GM18517 (cell line): Measurements from ENCODE around the gene SNCG.
"Not testable (repeated sequence)": the region's sequence is repeated elsewhere in the genome, so short reads cannot be mapped to it uniquely, and the experiment has no call there.

Source experiments
- ATAC-seq: cut with Tn5 transposase; IDR thresholded peaks from one replicate; pipeline ENCODE4 v1.9.1; 2021; ENCODE audit warnings: mild to moderate bottlenecking, moderate library complexity; ENCODE audit not compliant: unreplicated experiment

The SNCG gene

DNA sequence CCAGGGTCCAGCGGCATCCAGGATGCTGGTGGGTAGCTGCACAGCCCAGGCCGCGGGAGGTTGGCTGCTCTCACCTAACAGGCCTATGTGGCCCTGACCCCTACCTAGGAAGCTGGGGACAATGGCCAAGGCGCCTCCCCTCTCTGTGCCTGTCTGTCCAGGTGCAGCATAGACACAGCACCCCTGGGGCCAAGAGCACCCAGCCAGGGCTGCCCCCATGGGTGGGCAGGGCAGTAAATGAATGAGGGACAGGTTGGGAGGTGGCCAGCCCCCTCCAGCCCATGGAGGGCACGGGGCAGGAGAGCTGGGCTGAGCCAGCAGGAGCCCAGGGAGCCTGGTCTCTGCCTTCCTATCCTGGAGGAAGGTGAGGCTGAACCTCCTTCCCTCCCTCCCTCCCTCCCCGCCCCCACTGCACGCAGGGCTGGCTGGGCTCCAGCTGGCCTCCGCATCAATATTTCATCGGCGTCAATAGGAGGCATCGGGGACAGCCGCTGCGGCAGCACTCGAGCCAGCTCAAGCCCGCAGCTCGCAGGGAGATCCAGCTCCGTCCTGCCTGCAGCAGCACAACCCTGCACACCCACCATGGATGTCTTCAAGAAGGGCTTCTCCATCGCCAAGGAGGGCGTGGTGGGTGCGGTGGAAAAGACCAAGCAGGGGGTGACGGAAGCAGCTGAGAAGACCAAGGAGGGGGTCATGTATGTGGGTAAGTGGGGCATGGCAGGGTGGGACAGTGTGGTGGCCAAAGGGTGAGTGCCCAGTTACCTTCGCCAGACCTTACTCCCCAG is at the start of gene SNCG:
TSS of gene SNCG (plus strand) at position 484 of the 785 bp plus-strand sequence. CDS start at position 583, 99 bp downstream.
- no peak for ATAC-seq

DNA sequence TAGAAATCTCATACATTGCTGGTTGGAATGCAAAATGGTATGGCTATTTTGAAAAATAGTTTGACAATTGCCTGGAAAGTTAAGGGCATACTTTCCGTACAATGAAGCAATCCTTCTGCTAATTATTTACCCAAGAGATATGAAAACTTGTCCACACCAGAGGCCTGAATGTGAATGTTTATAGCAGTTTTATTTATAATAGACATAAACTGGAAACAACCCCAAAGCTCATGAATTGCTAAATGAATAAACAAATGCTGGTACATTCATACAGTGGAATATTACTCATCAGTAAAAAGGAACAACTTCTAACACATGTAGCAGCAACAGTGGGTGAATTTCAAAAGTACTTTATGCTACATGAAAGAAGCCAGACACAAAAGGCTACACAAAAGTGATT is 43.7 kb upstream of the SNCG start:
- ATAC-seq: no peak

DNA sequence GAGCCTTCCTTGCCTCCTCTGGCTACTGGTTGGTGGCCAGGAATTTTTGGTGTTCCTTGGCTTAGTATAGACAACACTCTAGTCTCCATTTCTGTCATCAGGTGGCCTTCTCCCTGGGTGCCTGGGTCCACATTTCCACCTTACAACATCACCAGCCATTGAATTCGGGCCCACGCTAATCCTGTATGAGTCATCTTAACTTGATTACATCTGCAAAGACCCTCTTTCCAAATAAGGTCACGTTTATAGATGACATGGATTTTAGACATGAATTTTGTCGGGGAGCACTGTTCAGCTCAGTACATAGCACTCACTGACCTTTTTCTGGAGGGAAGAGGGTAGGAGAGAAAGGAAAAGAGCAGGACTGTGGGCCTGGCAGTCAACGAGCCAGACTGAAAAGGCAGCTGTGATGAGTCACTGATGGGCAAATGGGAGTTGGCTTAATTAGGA is 40.4 kb upstream of the SNCG start:
- ATAC-seq: no peak

DNA sequence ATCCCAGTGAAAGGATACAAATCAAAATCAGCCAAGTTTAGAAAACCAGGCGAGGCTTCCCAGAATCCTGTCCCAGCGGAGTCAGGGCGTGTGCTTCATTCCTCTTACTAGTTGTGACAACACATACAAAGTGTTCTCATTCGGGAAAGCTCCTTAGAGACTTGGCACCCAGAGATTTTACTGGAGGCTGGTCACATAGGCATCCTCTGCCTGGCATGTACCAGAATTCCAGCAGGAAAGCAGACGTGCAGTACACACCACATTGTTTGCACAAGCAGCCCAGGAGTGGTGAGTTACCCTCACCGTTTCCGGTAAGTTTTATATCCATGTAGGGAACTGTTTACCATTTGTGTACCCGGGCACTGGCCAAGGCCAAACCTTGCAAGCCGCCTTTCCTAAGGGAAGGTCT is 35.8 kb upstream of the SNCG start:
- ATAC-seq: no peak

- ATAC-seq: no peak
Measured at GRCh38 chr10:86929468-86930380, 28.7 kb upstream of the SNCG start.

- no peak for ATAC-seq
Measured at GRCh38 chr10:86931872-86932271, 26.5 kb upstream of the SNCG start.

DNA sequence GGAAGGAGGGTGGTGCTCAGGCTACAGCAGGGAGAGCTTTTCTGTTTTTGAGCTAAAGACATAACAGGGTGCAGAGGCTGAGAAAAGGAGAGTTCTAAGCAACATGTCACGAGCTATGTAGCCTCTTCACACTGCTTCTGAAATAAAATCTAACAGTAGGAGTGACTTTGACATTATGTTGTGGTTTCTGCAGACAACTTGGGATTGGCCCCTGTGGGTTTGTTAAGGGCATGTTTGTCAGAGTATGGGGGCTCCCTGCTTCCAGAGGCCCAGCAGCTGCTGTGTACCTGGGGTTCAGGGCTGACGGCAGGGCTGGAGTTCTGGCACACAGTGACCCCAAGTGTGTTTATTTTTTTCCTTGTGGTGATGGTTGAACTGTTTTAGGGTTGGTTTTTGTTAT is 25.7 kb upstream of the SNCG start:
- no peak for ATAC-seq

- not testable (repeated sequence) for ATAC-seq
Measured at GRCh38 chr10:86934162-86934711, 24.2 kb upstream of the SNCG start.

DNA sequence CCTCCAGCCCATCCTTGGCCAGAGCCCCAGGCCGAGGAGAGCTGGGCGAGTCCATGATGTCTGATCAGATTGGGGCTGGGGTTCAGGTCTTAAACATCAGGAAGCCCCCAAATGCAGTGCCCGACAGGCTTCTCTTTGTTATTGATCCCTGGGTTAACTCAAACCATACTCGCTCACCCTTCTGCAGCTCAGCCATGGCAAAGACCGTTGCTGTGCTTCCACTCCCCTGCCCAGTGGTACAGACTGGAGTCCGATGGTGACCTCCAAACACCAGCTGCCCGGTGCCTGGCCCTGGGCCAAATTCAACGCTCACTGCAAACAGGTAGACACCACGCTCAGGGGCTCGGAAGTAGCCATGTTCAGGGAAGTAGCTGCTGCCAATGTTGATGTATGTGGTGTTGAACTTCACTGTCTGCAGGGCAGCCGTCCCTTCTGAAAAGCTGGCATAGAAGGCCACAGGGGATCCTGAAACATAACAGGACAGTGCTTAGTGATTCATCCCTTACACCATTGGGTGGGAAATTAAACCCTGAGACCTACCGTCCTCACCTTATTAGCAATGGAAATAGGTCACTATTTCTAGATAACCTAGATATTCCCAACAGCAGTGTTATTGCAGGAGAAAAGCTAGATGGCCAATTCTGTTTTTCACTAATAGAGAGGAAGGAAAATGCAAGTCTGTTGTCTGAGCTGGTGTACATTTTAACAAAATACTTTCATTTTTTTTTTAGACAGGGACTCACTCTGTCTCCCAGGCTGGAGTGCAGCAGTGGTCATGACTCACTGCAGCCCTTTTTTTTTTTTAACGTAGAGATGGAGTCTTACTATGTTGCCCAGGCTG is 21.5 kb upstream of the SNCG start:
- no peak for ATAC-seq

DNA sequence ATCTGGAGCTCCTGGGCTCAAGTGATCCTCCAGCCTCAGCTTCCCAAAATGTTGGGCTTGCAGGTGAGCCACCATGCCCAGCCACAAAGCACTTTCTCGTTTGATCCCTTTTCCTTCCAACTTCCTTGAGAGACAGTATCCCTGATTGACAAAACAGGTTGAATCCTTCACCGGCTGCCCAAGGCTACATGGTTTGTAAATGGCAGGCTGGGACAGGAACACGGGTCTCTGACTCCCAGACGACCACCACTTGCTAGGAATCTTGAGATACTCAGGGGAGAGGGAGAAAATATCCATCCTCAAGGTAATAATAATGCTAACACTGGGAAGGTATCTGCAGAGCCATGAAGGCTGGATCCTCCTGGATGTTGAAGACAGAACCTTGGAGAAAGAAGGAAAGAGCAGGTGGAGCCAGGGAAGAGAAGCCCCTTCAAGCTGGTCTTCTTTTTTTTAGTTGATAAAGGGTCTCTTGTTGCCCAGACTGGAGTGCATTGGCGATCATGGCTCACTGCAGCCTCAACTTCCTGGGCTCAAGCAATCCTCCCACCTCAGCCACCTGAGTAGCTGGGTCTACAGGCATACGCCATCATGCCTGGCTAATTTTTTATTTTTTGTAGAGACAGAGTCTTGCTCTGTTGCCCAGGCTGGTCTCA is 20.8 kb upstream of the SNCG start:
- ATAC-seq: no peak

GRCh38 chr10:86938260-86938659 is 20.1 kb upstream of the SNCG start:
- ATAC-seq: no peak

- ATAC-seq: not testable (repeated sequence)
Measured at GRCh38 chr10:86940076-86940475, 18.3 kb upstream of the SNCG start.

GRCh38 chr10:86940677-86941076 is 17.7 kb upstream of the SNCG start:
- ATAC-seq: no peak

DNA sequence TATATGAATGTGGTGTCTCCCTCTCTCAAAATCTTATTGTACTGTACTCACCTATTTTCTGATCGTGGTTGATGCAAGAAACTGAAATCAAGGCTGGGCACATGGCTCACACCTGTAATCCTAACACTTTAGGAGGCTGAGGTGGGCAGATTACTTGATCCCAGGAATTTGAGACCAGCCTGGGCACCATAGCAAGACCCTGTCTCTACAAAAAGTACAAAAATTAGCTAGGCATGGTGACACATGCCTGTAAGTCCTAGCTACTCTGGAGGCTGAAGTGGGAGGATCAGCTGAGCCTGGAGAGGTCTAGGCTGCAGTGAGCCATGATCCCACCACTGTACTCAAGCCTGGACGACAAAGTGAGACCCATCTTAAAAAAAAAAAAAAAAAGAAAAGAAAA is 17.0 kb upstream of the SNCG start:
- ATAC-seq: no peak

DNA sequence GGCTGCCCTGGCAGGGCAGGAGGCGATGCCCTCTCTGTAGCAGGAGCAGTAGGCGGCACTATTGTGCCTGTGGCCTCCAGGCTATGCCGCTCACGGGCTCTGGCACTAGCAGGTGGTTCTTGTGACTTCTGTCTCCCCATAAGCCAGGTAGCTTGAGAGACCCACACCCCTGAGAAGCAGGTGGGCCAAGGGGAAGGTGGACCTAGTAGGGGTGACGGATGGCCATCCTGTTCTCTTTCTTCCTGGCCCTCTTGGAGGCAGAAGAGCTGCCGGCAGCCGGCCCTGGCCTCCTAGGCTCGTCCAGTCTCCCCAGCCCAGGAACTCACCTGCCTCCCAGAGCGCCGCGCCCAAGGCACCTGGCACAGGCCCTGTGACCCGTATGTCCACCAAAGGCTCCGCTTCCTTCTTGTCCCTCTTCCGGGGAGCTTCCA is 16.4 kb upstream of the SNCG start:
- no peak for ATAC-seq

- no peak for ATAC-seq
Measured at GRCh38 chr10:86942441-86943315, 15.7 kb upstream of the SNCG start.

GRCh38 chr10:86943316-86944030 is 14.9 kb upstream of the SNCG start:
- ATAC-seq: no peak

DNA sequence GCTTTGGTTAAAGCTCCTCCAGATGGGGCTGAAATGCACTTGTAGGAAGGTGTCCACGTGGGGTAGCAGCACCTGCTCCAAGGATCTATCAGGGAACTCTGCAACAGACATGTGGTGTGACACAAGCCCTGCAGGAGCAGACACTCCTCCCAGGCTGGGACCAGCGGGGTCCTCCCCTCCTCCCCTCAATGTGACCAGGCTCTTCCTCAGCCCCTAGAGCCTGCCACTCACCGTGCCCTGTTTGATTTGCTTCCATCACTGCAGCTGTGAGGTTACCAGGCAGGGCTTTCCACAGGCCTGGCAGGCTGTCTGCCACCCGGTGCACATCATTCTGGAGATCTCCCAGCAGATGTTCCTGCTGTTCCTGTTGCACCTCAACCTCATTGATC is 14.4 kb upstream of the SNCG start:
- ATAC-seq: no peak

GRCh38 chr10:86944471-86944870 is 13.9 kb upstream of the SNCG start:
- ATAC-seq: no peak
